ENCODE data around the gene FANCB.

FANCB gene

GRCh38 chrX:14798805-14799397 is 74.0 kb downstream of the FANCB start:
- no peak overlapping the region for H2AFZ ChIP-seq (ENCODE audit: low read depth, low read length, severe bottlenecking)
- H3F3A ChIP-seq (ENCODE audit: insufficient read depth): no peaks in the 10 kb centered on the region
- H3K9me3 ChIP-seq (ENCODE audit: insufficient read depth, low read length): no peaks in the 10 kb centered on the region
- no peaks in the 10 kb centered on the region for H3K36me3 ChIP-seq (ENCODE audit: low read length)
- no peak overlapping the region for H3K9ac ChIP-seq (ENCODE audit: low read length)
- no peak overlapping the region for H3K4me3 ChIP-seq (ENCODE audit: insufficient read depth, low read length, poor library complexity, severe bottlenecking)
- H3K79me2 ChIP-seq (ENCODE audit: insufficient read depth, low read length): no peaks in the 10 kb centered on the region
- no peak overlapping the region for H3K27ac ChIP-seq (ENCODE audit: low read depth, low read length)
- no peaks in the 10 kb centered on the region for H3K9me2 ChIP-seq (replicated peaks; ENCODE audit: insufficient read depth, low read length)
- H4K20me1 ChIP-seq (ENCODE audit: low read depth, low read length): no peaks in the 10 kb centered on the region
- TF ChIP-seq CTCF (IDR thresholded peaks at IDR 0.05; ENCODE audit: insufficient read depth, low read length, poor library complexity, severe bottlenecking): no peak
- no peak for TF ChIP-seq EZH2phosphoT487 (conservative IDR thresholded peaks at IDR 0.05; ENCODE audit: low read length)
- no peak overlapping the region for H3K4me2 ChIP-seq (ENCODE audit: low read depth, low read length, poor library complexity, severe bottlenecking)
- no peaks in the 10 kb centered on the region for H3K27me3 ChIP-seq (ENCODE audit: low read length)

All from SU-DHL-6 (cell line).